Measurements from ENCODE around the gene THADA. TPM values are rescaled to one million over a fixed set of nuclear protein-coding genes. Genes with fewer than 3 reads are reported as not detected.

THADA gene
- total RNA-seq, 1 donor from 2014 or later: 51.4 TPM

- intact Hi-C loops (cut with micrococcal nuclease): no loop called here
- TF ChIP-seq, protein P1, sequence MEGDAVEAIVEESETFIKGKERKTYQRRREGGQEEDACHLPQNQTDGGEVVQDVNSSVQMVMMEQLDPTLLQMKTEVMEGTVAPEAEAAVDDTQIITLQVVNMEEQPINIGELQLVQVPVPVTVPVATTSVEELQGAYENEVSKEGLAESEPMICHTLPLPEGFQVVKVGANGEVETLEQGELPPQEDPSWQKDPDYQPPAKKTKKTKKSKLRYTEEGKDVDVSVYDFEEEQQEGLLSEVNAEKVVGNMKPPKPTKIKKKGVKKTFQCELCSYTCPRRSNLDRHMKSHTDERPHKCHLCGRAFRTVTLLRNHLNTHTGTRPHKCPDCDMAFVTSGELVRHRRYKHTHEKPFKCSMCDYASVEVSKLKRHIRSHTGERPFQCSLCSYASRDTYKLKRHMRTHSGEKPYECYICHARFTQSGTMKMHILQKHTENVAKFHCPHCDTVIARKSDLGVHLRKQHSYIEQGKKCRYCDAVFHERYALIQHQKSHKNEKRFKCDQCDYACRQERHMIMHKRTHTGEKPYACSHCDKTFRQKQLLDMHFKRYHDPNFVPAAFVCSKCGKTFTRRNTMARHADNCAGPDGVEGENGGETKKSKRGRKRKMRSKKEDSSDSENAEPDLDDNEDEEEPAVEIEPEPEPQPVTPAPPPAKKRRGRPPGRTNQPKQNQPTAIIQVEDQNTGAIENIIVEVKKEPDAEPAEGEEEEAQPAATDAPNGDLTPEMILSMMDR (IDR thresholded peaks at IDR 0.05): no peak
- no peak overlapping the region for H3K4me3 Mint-ChIP-seq
- H3K36me3 Mint-ChIP-seq (ENCODE audit: low read depth): peaks cover 93% of the 10 kb centered on the region
- no peak for ATAC-seq (ENCODE audit: low read depth)
- DNase-seq: no peak
- peaks cover 13% of the 10 kb centered on the region for H3K9me3 Mint-ChIP-seq
- CTCF ChIA-PET: no interaction called here
- no peak overlapping the region for H3K27ac Mint-ChIP-seq
- POLR2A ChIA-PET: no interaction called here
- no peaks in the 10 kb centered on the region for H3K4me1 Mint-ChIP-seq
- no peaks in the 10 kb centered on the region for H3K27me3 Mint-ChIP-seq
These were observed 314.8 kb downstream of the THADA start for GRCh38 chr2:43280994-43281393.

DNA sequence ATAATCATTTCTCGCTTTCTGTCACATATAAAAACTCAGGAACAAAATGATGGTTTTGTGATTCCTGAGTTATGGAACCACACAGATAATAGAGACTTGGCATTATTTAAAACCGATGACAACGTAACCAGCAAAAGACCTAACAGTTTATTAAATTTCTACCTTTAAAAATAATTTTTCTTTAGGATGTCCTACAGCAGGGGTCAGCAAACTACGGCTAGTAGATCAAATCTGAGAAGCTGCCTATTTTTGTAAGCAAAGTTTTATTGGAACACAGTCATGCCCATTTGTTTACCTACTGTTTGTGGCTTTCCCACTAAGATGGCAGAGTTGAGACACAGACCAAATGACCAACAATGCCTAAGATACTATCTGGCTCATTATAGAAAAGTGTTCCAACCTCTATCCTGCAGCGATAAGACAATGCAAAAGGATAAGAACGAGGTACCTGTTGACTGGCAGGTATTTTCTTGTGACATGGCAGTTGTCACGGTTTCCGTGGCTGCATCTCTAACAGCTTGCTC is 316.5 kb downstream of the THADA start:
- POLR2A ChIA-PET: interaction anchor here (0.8 kb wide), 1 partner anchor 57 kb away, joined by 4 read pairs; no protein-coding TSS in a partner anchor
- Mint-ChIP-seq H3K36me3 (ENCODE audit: low read depth) (peaks cover 89% of the 10 kb centered on the region), H3K27me3 (no peaks in the 10 kb centered on the region), H3K9me3 (peaks cover 3% of the 10 kb centered on the region), H3K4me3 (no peak overlapping the region), H3K27ac (no peak overlapping the region), H3K4me1 (no peaks in the 10 kb centered on the region)
- CTCF ChIA-PET: no interaction called here
- TF ChIP-seq, protein P1 (IDR thresholded peaks at IDR 0.05): no peak
- DNase-seq (no peak), ATAC-seq (ENCODE audit: low read depth) (no peak)
- intact Hi-C loops (cut with micrococcal nuclease): no loop called here

DNA sequence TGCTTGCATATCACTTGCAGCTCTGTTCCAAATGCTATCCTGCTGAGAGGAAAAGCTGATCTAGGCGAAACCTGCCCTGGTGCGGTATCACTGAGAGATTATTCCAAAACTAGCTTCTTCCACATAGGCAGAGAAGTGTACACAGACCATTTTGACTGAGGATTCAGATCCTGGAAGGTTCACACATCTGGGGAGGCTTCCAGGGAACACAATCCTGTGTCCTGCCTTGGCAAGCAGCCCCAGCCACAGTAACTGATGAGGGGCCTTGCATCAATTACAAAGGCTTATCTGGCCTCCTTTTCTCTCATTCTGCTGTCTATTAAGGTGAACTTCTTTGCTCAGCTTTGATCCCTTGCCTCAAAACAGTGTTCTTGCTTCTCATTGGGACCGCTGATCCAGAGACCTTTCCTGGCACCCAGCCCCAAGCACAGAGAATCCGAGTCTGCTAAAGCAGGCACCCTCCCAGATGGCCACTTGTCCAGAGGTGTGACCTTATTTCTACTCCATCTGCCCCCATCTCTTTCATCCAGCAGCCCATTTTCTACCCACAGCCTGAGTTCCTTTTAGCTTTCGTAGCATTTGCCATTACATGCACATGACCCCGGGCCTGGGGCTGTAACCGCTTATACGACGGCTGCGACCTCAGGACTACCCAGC is 317.1 kb downstream of the THADA start:
- Mint-ChIP-seq H3K9me3 (peaks cover 3% of the 10 kb centered on the region), H3K27ac (no peak overlapping the region), H3K4me3 (no peak overlapping the region), H3K36me3 (ENCODE audit: low read depth) (peaks cover 89% of the 10 kb centered on the region), H3K4me1 (no peaks in the 10 kb centered on the region), H3K27me3 (no peaks in the 10 kb centered on the region)
- intact Hi-C loops (cut with micrococcal nuclease): no loop called here
- ATAC-seq (ENCODE audit: low read depth): no peak
- POLR2A ChIA-PET: interaction anchor here (0.8 kb wide), 1 partner anchor 57 kb away, joined by 4 read pairs; no protein-coding TSS in a partner anchor
- no peak for DNase-seq
- CTCF ChIA-PET: no interaction called here
- TF ChIP-seq, protein P1 (IDR thresholded peaks at IDR 0.05): no peak

- POLR2A ChIA-PET: no interaction called here
- ATAC-seq (ENCODE audit: low read depth) (no peak), DNase-seq (no peak)
- CTCF ChIA-PET: interaction anchor here (1.3 kb wide), 1 partner anchor 299 kb away, joined by 3 read pairs; no protein-coding TSS in a partner anchor
- TF ChIP-seq, protein P1 (IDR thresholded peaks at IDR 0.05): no peak
- Mint-ChIP-seq H3K36me3 (ENCODE audit: low read depth) (peaks cover 80% of the 10 kb centered on the region), H3K4me3 (no peak overlapping the region), H3K9me3 (no peaks in the 10 kb centered on the region), H3K4me1 (no peaks in the 10 kb centered on the region), H3K27me3 (no peaks in the 10 kb centered on the region), H3K27ac (peak overlapping the region; percentile 20)
- intact Hi-C loops (cut with micrococcal nuclease): no loop called here
These were observed 318.9 kb downstream of the THADA start for GRCh38 chr2:43276962-43277391.

DNA sequence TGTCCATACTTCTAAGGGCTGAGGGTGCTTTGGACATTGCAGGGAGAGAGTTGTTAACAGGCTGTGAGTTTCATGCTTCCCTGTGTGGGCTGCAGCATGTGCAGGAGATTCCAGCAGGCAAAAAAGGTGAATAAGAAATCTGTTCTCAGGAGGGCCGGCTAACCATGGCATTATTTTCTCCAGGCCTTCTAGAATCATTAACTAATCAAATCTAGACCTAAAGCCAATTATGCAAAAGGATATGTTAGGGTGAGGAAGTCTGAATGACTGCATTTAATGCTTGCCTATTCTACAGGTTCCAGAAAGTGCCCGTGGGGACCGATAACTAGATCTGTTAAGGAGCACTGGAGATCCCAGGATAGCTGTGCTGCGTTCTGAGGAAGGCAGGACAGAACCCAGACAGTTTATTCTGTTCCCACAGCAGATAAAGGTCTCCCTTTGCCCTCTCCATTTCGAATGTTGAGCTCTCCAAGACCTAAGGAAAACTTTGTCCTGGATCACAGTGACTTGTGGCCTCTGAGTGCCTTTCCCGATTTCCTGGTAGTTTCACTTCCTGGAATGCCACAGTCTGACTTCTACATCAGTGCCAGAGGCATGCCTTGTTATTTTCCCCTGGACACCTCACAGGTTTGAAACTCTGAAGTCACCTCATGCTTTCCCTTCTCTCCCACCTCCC is 319.4 kb downstream of the THADA start:
- TF ChIP-seq, protein P1 (IDR thresholded peaks at IDR 0.05): no peak
- intact Hi-C loops (cut with micrococcal nuclease): no loop called here
- peaks cover 80% of the 10 kb centered on the region for H3K36me3 Mint-ChIP-seq (ENCODE audit: low read depth)
- no peak for ATAC-seq (ENCODE audit: low read depth)
- H3K4me3 Mint-ChIP-seq: no peak overlapping the region
- no peaks in the 10 kb centered on the region for H3K9me3 Mint-ChIP-seq
- POLR2A ChIA-PET: no interaction called here
- CTCF ChIA-PET: interaction anchor here (0.7 to 1.3 kb wide), 2 partner anchors 17 to 299 kb away, joined by 3 read pairs; no protein-coding TSS in a partner anchor
- no peak for DNase-seq
- no peaks in the 10 kb centered on the region for H3K4me1 Mint-ChIP-seq
- no peaks in the 10 kb centered on the region for H3K27me3 Mint-ChIP-seq
- peak overlapping the region; percentile 20 for H3K27ac Mint-ChIP-seq

All from activated B cell treated with CpG ODN at 0.5 μM for 24 hours (primary cell).